Gastrocnemius medialis (tissue), 4 donors: ENCODE data around the gene MRGPRG.

Experiments
- CTCF ChIP-seq, 5 experiments: fragments of 450-650 bp in 3 of 5; fragments of 200-600 bp in 2 of 5; sonication (generic) in 2 of 5; IDR thresholded peaks in 4 of 5; conservative IDR thresholded peaks in 1 of 5; 1 replicate in 4 of 5; 2 replicates in 1 of 5; pipeline ENCODE4 v1.5.1; 2016 to 2019; ENCODE audit warnings: antibody characterized with exemption in 5 of 5, mild to moderate bottlenecking in 3 of 5, moderate library complexity in 3 of 5
- POLR2A ChIP-seq, 2 donors: fragments of 450-650 bp; IDR thresholded peaks; one replicate each; pipeline ENCODE4 v1.6.1; 2017; ENCODE audit warnings: antibody characterized with exemption in 2 of 2, mild to moderate bottlenecking in 2 of 2, moderate library complexity in 2 of 2

GRCh38 chr11:3226846-3227567, 8.4 kb upstream of the MRGPRG start:
- no peak for TF ChIP-seq CTCF (IDR thresholded peaks at IDR 0.05 in 4 of 5, conservative IDR thresholded peaks at IDR 0.05 in 1 of 5)
- TF ChIP-seq POLR2A (IDR thresholded peaks at IDR 0.05): no peak
